ENCODE data around the gene TACSTD2. TPM values are rescaled to one million over a fixed set of nuclear protein-coding genes. Genes with fewer than 3 reads are reported as not detected.

The TACSTD2 gene
- total RNA-seq, 1 experiment from 2014 or later = 31.9 TPM

DNA sequence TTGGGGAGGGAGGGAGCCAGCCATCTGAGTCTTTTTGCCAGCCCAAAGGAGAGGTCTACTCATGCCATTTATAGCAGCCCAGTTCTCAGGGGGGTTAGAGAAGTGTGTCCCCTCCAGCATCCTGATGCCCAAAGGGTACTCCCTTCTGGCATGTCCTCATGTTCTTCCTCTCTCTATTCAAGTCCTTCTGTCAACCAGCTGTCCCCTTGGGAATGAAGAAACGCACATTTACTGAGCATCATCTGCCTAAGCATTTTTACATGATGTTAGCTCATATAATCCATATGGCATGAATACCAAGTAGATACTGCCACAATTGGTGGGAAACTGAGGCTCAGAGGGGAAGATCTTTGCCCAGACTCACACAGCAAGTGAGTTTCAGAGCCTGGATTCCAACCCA, 14.8 kb upstream of the TACSTD2 start:
- no peak overlapping the region for H3K4me3 ChIP-seq (ENCODE audit: low read depth, low read length)
- POLR2A ChIA-PET = no interaction called here

DNA sequence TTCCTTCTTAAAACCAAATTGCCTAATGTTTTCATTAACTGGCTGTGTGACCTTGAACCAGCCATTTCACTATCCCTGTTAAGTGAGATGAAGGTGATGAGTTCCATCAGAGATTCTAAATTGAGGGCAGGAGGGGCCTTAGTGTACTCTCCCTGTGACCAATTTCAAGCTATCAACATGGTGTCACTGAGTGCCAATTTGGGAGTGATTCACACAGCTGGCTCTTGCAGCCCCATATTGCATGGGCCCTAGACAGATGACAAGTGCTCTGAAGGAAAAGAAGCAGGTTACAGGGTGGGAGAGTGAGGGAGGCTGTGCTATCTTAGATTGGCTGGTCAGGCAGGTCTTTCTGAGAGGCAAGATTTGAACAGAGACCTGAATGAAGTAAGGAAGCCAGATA, 13.0 kb upstream of the TACSTD2 start:
- POLR2A ChIA-PET = no interaction called here
- no TSS peak for BruUV-seq (replicated peaks)
- Histone ChIP-seq H3K4me3 (ENCODE audit: low read depth, low read length) (no peak overlapping the region), H3K27me3 (replicated peaks; ENCODE audit: control insufficient read depth, insufficient read depth, low read length) (no peaks in the 10 kb centered on the region), H3K9me3 (no peaks in the 10 kb centered on the region), H3K4me1 (no peaks in the 10 kb centered on the region), H3K36me3 (ENCODE audit: control insufficient read depth, insufficient read depth, low read length) (no peaks in the 10 kb centered on the region)
- Mint-ChIP-seq H3K27ac (ENCODE audit: unreplicated experiment) (no peak overlapping the region), H3K4me3 (ENCODE audit: unreplicated experiment) (no peak overlapping the region), H3K27me3 (ENCODE audit: insufficient read depth, unreplicated experiment) (no peaks in the 10 kb centered on the region), H3K36me3 (ENCODE audit: insufficient read depth, unreplicated experiment) (no peaks in the 10 kb centered on the region), H3K9me3 (ENCODE audit: unreplicated experiment) (no peaks in the 10 kb centered on the region), H3K4me1 (ENCODE audit: low read depth, unreplicated experiment) (peaks cover 4% of the 10 kb centered on the region)
- DNase-seq = no peak
- CTCF ChIA-PET = no interaction called here
- intact Hi-C loops (cut with micrococcal nuclease; ENCODE audit: unreplicated experiment) = no loop called here
- TF ChIP-seq CTCF (IDR thresholded peaks at IDR 0.05; ENCODE audit: insufficient read depth in 1 of 2, low read depth in 1 of 2, low read length in 1 of 2, severe bottlenecking in 1 of 2, unreplicated experiment in 1 of 2) = no peak

More for the DNA sequence above, 14.8 kb upstream of the TACSTD2 start:
- no TSS peak for BruUV-seq (replicated peaks)
- H3K9me3 Mint-ChIP-seq (ENCODE audit: unreplicated experiment) = no peaks in the 10 kb centered on the region
- CTCF ChIA-PET = no interaction called here
- DNase-seq = no peak
- no peaks in the 10 kb centered on the region for H3K4me1 Mint-ChIP-seq (ENCODE audit: low read depth, unreplicated experiment)
- no peaks in the 10 kb centered on the region for H3K36me3 ChIP-seq (ENCODE audit: control insufficient read depth, insufficient read depth, low read length)
- no peaks in the 10 kb centered on the region for H3K27me3 Mint-ChIP-seq (ENCODE audit: insufficient read depth, unreplicated experiment)
- intact Hi-C loops (cut with micrococcal nuclease; ENCODE audit: unreplicated experiment) = no loop called here
- H3K36me3 Mint-ChIP-seq (ENCODE audit: insufficient read depth, unreplicated experiment) = no peaks in the 10 kb centered on the region
- H3K4me3 Mint-ChIP-seq (ENCODE audit: unreplicated experiment) = no peak overlapping the region
- H3K9me3 ChIP-seq = no peaks in the 10 kb centered on the region
- no peaks in the 10 kb centered on the region for H3K27me3 ChIP-seq (replicated peaks; ENCODE audit: control insufficient read depth, insufficient read depth, low read length)
- TF ChIP-seq CTCF (IDR thresholded peaks at IDR 0.05; ENCODE audit: insufficient read depth in 1 of 2, low read depth in 1 of 2, low read length in 1 of 2, severe bottlenecking in 1 of 2, unreplicated experiment in 1 of 2) = no peak
- no peaks in the 10 kb centered on the region for H3K4me1 ChIP-seq
- no peak overlapping the region for H3K27ac Mint-ChIP-seq (ENCODE audit: unreplicated experiment)

GRCh38 chr1:58588396-58588795, 11.3 kb upstream of the TACSTD2 start:
- no peaks in the 10 kb centered on the region for H3K36me3 Mint-ChIP-seq (ENCODE audit: insufficient read depth, unreplicated experiment)
- no peak overlapping the region for H3K4me3 Mint-ChIP-seq (ENCODE audit: unreplicated experiment)
- H3K36me3 ChIP-seq (ENCODE audit: control insufficient read depth, insufficient read depth, low read length) = no peaks in the 10 kb centered on the region
- intact Hi-C loops (cut with micrococcal nuclease; ENCODE audit: unreplicated experiment) = no loop called here
- H3K27me3 ChIP-seq (replicated peaks; ENCODE audit: control insufficient read depth, insufficient read depth, low read length) = no peaks in the 10 kb centered on the region
- no peak overlapping the region for H3K4me3 ChIP-seq (ENCODE audit: low read depth, low read length)
- 0 out of 2 replicates have a peak, but pooled peaks cover 4% of the 10 kb centered on the region for H3K4me1 ChIP-seq
- H3K4me1 Mint-ChIP-seq (ENCODE audit: low read depth, unreplicated experiment) = peaks cover 13% of the 10 kb centered on the region
- POLR2A ChIA-PET = interaction anchor here (0.5 kb wide), 1 partner anchor 13 kb away, joined by 3 read pairs; no protein-coding TSS in a partner anchor
- TF ChIP-seq CTCF (IDR thresholded peaks at IDR 0.05; ENCODE audit: insufficient read depth in 1 of 2, low read depth in 1 of 2, low read length in 1 of 2, severe bottlenecking in 1 of 2, unreplicated experiment in 1 of 2) = no peak
- CTCF ChIA-PET = no interaction called here
- BruUV-seq (replicated peaks) = no TSS peak
- H3K27me3 Mint-ChIP-seq (ENCODE audit: insufficient read depth, unreplicated experiment) = no peaks in the 10 kb centered on the region
- no peak overlapping the region for H3K27ac Mint-ChIP-seq (ENCODE audit: unreplicated experiment)
- no peaks in the 10 kb centered on the region for H3K9me3 ChIP-seq
- H3K9me3 Mint-ChIP-seq (ENCODE audit: unreplicated experiment) = no peaks in the 10 kb centered on the region
- no peak for DNase-seq

Measured in Caco-2 (cell line).